NCI-H524 (cell line): ENCODE measurements around the gene NFASC.

Experiments used
- DNase-seq, 2 experiments: peaks; one replicate each; lab custom pipeline; 2025; lab: John Stamatoyannopoulos, UW

The NFASC gene

DNA sequence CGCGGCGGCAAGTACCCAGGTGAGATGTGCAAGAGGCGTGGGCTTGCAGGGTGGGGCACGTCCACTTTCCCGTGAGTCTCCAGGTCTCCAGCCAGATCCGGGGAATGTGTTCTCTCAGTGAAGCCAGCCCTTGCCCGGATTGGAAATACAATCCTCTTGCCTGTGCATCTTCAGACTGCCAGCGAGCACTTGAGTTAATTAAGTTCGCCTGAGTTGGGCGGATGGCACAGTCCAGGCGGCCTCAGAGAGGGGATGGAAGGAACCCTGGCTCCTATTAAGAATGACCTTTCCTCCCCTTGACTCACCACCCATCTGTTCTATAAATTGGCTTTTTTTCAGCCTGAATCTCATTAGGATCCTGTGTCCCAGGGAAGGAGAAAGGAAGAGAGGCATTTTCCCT lies 139.0 kb downstream of the NFASC start:
- DNase-seq = peak; percentile 92 to 98

DNA sequence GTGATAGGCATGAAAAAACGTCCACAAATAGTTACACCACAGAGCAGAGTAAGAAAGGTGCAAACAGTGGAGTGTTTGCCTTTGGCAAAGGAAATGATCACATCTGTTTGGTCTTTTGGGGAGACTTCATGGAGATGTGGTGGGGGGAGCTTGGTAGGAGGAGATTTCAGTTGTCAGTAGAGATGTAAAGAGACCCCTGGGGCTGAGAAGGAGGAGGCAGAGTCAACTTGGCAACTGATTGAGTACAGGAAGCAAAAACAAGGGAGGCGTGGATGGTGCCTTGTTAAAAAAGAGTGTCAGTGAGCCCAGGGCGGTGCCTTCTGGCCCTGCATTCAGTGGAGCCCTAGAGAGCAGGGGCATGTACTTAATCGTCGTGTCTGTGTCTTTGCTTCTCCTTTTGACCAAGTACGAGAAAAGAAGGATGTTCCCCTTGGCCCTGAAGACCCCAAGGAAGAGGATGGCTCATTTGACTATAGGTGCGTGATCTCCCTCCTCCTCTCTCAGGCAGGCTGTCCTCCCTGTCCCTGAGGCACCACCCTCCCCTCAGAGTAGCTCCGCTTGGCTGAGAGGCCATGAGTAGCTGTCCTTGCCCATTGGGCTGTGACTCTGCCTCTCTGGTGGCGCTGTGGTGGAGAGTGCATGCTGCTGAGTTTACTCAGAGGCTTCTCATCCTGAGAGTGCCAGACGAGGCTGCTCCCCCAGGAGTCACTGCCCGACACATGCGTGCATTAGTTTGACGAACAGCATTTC lies 141.9 kb downstream of the NFASC start:
- DNase-seq = no peak

DNA sequence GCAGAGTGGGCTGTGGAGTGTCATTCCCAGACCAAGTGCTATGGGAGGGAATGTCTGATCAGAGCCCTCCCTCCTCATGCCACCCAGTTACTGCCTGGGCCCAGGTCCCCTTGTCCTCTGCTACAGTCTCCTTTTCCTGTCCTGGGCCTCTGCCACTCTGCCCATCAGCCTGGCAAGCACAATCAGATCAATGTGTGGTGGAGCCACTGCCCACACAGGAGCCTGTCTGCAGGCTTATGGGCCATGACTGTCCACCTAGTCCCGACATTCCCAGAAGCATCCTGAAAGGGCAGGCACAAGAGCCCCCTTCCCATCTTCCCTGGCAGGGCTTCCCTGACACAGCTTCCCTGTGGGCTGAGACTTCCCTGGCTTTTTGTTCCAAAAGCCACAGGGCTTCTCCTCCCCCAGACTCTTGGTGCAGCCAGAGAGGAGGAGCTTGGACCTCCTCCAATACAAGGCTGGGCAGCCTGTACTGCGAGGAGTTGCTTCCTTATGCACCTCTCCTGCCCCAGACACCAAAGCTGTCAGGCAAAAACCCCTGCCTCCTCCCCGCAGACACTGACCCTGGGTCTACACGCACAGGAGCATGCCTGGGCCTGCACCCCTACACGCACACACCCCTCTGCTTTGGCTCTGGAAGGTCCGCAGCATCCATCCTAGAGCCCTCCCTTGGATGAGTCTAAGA lies 143.2 kb downstream of the NFASC start:
- DNase-seq = peak; percentile 36 to 46

DNA sequence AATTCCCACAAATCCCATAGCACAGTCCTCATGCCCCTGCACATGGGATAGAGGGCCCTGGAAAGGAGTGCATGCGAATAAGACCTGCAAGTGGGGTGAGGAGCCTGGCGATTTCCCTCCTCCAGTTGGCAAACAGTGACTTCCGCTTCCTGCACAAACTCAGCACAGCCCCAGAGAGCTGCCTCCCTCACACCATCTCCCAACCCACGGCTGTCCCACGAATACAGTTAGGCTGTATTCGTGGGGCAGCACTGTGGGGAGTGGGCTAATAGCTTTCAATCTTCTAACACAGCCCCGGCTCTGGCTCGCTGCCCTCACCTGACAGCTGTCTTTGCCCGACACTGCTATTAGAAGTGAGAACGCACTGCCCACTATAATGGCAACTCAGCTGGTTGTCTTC lies 144.1 kb downstream of the NFASC start:
- DNase-seq = peak in 1 of 2 experiments; percentile 37

DNA sequence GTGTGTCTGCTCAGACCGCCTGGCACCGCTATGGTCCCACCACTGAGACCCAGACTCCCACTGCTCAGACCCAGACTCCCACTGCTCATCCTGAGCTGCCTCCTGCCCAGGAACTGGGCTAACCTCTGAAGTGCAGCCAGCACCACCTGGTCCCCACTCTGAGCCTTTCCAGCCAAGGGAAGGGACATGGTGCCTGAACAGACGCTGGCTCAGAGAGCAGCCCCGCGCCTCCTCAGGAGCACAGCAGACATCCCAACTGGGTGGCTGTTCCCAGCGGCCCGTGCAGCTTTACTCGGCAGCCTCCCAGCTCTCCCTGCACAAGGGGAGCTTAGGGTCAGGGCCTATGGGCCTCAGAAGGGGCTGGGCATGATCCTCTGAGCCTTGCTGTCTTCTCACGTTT lies 144.6 kb downstream of the NFASC start:
- DNase-seq = peak; percentile 42 to 67

DNA sequence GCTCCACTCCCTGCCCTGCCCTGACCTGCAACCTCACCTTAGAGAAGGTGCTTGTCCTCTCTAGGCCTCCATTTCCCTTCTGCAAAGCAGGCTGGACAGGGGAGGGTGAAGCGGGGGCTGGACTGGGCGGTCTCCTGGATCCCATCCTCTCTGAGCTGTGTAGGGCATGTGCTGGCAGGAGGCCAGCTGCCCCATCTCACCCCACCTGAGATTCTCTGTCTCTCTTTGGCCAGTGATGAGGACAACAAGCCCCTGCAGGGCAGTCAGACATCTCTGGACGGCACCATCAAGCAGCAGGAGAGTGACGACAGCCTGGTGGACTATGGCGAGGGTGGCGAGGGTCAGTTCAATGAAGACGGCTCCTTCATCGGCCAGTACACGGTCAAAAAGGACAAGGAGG lies 145.4 kb downstream of the NFASC start:
- DNase-seq = no peak

DNA sequence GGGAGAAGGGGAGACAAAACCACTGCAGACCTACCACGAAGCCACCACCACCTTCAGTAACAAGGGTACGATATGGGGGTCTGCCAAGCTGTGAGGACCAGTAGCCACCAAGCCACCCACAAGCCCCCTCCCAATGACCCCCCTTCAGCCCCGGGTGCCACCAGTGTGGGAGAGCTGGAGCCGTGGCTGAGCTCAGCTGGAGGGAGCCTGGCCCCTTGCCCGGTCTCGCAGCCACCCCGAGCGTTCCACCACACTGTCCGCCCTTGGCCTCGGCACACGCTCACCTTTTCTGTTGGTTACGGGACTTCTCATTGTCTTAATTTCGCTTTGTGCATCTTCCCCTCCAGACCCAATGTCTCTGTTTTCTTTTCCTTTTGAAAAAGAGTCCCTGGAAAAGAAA lies 145.9 kb downstream of the NFASC start:
- DNase-seq = no peak

DNA sequence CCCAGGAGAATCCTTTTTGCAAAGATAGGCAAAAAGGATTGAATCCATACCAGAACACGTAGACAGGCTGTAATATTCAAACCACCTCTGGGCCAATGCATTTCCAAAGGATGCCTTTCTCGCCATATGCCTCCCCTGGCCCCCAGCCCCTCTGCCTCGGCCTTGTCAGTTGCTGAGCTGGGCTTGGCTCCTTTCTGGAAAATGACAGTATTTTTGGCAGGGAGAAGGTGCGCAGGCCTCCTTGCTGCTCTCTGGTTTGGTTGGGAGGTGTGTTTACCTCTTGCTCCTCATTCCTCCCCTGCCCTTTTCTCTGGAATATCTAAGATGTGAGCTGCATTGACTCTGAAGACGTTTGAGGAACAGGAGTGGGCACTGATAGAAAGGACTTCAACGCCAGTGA lies 146.3 kb downstream of the NFASC start:
- no peak for DNase-seq

DNA sequence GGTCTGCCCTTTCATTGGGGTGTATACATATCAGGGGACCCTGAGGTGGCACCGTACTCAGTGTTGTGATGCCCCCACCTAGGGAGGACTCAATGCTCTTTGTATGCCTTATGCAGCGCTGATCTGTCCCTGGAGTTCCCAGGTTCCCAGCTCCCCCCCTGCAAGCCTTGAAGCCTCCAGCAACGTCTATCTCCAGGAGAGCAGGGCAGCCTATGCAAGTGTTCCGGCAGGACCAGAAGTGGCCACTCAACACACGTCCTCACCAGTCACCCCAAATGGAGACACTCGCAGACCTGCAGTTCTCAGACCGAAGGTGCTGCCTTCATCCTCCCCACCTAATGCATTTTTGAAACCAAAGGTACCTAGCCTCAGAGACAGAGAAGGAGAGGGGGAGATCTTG lies 147.1 kb downstream of the NFASC start:
- DNase-seq = no peak

DNA sequence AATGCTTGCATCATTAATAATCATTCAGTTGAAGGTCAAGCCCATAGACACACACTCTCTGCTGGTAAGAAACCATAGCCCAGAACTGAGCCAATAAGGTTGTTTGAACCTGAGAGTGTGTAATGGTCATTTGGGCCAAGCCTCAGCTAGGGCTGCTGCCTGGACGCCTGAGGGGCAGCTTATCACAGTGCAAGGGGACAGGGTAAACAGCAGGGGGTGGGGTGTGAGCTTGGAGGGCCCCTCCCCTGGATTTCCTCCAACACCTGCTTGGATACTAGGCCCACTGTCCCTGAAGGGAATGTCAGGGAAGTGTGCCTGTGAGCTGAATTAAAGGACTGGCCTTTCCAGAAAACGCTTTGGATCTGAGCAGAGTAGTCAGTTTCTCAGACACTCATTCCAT lies 147.7 kb downstream of the NFASC start:
- DNase-seq = no peak

DNA sequence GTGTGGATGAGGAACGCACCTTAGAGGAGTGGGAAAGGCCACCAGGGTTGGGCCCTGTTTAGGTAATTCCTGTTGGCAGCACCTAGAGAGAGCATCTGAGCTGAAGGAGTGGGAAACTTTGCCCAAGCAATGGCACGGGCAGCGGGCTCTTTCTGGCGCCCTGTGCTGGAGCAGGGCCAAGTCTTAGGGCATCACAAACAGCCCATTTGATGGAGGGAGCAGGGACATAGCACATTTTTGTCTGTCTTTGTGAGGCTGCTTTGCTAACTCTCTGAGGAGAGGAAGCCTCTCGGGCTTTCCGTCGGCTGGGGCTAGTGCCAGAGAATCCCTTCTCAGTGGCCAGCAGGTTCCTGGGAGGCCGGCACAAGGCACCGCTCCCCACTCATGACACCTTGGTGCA lies 149.8 kb downstream of the NFASC start:
- no peak for DNase-seq

DNA sequence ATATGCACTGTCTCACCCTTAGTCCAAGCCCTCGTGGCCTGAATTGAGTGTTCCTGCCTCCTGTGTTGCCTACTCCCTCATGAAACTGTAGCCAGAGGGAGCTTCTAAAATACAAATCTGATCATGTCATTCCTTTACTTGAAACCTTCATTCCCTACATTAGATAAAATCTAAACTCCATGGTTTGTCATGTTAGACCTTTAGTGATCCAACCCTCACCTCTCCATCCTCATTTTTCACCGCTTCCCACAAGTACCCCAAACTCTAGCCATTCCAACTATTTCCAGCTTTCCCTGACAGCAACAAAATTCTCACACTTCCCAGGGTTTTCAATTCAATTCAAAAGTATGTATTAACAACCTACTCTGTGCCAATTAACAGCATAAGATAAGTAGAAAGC lies 154.0 kb downstream of the NFASC start:
- no peak for DNase-seq

DNA sequence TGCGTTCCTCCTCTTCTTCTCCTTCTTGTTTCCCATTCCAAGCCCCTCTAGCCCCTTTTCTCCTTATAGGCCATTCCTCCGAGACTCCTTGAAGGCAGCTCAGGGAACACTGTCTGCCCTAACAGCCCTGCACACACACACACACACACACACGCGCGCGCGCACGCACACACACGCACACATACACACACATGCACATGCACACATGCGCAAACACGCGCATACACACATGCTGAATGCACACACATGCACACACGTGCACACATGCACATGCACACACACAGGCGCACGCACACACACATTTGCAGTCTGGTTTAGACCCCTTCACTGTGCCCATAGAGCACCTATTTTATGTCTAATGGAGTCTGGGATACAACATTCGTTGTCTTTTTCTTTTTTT lies 154.6 kb downstream of the NFASC start:
- no peak for DNase-seq

DNA sequence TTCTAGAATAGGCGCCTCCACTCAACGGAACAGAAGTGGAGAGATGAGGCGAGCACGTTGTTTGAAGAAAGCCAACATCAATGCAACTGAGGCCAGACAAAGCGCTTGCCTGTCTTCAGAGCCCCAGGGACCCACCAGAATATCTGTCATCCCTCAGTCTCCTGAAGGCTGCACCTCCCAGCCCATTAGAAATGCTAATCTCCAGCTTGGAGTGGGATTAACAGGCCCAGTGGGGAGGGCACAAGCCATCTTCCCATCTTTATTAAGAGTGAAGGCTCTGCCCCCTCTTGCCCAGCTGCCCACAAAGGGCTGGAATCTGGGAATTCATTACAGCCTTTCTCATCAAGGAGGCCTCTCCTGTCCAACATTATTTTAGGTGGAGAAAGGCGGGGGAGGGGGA lies 155.5 kb downstream of the NFASC start:
- DNase-seq = peak; percentile 87 to 94

DNA sequence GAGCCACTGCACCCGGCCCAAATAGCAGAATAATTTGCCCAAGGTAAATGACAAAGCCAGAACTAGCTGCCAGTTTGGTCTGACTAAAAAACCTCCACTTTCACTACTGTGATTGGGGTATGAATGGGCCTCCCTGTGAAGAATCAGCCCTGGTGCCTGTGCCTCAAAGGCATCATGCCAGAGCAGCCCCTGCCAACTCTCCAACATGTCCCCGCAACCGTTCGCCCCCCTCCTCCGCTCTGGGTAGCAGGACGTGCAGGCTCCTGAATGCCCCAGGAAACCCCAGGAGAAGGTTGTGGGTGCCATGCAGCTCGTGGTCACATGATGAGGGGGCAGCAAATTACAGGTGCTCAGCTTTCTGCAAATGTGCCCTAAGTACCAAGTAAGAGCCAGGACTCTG lies 157.7 kb downstream of the NFASC start:
- DNase-seq = no peak

DNA sequence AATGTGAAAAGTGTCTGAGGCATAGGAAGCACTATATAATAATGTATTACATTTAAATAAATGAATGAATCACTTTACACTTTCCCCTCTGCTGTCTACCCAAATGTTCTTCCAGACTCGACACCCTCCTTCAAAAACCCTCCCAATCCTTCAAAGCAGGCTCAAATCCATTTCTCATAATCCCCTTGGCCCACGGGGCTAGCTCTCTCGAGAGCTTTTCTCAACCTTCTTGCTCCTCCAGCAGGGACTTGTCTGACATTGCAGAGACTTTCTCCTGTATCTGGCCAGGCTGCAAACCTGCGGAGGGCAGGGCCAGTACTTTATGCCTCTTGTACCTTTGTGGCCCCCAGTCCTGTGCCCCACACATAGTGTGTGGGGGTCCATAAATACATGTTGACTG lies 158.3 kb downstream of the NFASC start:
- DNase-seq = peak; percentile 75 to 88

DNA sequence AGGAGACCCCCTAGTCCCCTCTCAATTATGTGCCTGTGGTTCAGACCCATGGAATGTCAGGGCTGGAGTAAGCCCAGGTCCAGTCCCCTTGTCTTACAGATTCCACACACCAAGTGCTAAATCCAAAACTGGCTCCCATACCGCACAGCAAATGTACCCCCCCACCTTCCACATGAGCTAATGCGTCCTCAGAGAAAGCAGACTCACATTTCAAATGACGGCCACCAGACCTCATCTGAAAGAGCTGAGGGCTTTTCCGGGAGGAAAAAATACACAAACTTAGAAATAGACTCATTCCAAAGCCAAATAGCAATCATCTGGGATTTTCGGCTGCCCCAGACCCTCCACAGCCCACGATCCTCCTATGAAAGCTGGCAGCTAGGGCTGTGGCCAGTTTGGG lies 159.6 kb downstream of the NFASC start:
- no peak for DNase-seq

DNA sequence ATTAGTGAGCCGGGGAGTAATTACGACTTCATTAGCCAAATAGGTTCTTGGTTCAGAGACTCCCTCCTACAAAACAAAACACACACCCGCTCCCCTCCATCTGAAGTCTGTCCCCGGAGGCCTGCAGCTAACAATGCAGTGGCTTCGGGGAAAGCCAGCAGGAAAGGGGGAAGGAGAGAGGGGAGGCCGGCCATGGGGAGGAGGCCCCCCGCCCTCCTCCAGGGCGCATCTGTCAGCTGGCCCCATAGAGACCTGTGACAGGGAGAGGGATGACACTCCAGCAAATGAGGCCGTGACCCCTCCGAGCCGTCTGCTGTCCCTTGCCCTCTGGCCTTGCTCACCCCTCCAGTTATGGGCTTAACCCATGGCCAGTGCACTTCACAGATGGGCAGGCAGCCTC lies 160.2 kb downstream of the NFASC start:
- peak; percentile 22 to 76 for DNase-seq

DNA sequence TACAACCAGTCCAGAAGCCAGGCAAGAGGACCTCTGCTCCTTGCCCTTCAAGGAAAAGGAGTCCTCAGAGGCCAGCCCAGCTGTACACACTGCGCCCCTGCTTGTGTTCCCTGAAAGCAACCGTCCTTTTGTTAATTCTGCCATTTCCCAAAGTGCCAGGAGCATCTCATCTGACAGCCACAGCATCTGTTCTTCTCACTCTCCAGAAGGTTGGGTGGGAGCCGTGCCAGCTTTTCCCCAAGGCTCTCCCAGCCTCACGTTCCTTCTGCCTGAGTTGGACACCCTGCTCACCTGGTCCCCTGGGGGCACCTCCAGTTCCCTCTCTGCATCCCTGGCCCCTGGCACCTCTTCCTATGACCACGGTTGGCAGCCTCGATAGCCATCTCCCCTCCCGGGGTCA lies 161.8 kb downstream of the NFASC start:
- peak; percentile 92 to 96 for DNase-seq

DNA sequence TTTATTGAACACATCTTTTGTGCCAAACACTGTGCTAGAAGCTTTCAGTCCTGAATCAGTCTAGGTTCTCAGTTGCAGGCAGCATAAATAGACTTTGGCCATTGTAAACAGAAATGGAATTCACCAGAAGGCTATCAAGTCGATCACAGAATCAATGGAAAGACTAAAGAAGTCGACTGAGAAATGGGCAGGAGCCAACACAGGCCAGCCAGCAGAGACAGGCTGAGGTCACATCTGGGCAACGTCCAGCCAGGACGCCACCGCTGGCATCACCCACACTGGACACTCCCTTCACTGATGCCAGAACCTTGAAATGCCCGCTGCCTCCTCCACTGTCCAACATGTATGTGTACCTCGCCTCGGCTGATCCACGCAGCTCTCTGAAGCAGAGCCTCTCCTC lies 166.9 kb downstream of the NFASC start:
- no peak for DNase-seq

DNA sequence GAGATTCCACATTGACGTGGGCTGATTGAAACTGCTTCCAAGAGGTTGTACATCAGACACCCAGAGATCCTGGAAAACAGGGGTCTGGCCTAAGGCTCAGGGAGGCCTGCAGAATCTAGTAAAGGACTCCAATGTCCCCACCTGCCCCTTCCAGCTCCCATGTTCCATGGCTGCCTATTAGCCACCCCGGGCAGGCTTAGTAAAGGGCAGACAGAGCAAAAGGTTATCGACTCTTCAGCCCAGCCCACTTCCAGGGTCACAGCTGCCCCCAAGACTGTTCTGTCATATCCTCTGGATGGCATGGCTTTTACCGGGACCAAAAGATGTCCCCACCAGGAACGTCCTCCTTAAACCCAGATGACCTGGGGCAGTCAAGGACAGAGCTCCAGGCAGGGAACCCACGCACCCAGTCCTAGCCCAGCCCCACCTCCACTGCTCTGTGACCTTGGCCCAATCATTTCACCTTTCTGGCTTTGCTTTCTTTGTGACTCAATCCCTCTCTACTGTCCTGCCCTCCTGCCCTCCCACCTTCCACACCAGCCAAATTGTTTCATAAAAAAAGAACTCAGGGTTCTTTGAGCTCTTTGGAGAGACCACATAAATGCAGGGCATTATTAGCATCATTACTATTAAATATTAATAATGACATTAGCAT lies 167.6 kb downstream of the NFASC start:
- no peak for DNase-seq

DNA sequence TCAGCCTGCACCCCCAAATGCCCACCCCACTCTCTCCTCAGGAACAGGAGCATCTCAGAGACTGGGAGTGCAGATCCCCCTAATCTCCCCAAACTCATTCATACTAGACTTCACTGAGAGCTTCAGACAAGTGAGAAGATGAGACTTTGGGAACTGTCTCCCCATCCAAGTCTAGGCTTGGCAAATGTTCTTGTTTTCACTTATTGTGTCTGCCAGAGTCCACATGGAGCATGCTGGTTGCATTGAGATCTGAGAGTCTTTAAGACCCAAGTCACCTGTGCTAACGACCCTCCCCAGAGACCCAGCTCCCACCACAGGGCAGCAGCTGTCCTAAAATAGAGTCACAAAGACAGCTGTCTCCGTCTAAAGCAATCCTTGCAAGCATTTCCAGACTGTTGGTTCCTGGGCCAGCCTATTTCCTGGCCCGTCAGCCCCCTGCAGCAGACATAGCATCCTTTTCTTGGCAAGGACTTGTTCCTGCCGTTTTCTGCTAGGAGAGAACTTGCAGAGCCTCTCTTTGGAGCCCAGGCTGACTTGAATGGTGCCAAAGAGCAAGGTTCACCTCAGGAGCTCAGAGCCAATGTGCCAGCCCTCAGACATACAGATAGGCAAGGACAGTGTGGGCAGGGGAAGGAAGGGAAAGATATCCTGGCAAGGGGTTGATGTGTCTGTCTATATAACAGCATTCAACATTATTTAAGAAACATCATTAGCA lies 170.5 kb downstream of the NFASC start:
- DNase-seq = peak; percentile 29 to 43
